AG20443 (cell line): Measurements from ENCODE around the gene HMGCLL1.

Experiments used
- DNase-seq: peaks from one replicate; pipeline ENCODE4 v3.0.0; 2012; ENCODE audit warnings: low spot score, mixed read lengths

HMGCLL1 gene

DNA sequence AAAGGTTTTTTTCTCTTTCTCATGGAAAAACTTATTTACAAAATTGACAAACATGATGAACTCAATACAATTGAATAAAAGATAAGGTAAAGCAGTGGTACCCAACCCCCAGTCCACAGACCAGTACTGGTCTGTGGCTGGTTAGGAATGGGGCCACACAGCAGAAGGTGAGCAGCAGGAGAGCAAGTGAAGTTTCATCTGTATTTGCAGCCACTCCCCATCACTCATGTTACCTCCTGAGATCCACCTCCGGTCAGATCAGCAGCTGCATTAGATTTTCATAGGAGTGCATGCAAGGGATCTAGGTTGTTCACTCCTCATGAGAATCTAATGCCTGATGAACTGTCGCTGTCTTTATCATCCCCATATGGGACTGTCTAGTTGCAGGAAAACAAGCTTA lies 47.5 kb downstream of the HMGCLL1 start:
- no peak for DNase-seq

DNA sequence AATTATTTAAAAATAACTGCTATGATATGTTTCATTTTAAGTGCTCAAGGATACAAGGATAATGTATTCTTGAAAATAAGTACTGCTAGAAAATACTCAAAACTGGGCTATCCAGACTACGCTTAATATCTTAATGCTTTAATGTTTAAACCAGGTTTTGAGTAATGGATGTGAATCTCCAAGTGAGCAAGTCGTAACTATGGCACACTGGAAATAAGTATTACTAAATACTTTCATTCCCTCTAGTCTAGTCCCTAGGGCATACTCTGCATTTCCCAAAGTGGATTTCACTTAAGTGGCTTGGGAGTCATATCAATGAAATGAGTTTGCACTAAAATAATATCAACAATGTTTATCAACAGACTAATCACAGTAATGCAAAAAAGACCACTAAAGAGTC lies 48.1 kb downstream of the HMGCLL1 start:
- no peak for DNase-seq

DNA sequence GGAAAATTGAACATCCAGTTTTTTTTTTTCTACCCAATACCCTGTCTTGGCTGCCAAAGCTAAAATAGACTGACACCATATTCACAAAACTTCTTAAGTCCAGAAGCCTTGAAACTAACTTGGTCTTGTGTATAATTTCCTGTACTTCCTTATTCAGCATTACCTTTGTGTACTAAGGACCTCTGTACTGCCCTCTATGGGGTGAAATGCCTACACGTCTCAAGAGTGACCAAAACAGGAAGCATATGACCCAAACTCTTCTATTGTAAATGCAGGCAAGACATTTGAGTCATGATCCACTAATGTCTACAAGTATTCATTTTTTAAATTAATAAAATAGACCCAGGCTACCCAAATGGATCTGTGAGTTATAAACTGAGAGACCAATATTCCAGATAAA lies 50.4 kb downstream of the HMGCLL1 start:
- no peak for DNase-seq

DNA sequence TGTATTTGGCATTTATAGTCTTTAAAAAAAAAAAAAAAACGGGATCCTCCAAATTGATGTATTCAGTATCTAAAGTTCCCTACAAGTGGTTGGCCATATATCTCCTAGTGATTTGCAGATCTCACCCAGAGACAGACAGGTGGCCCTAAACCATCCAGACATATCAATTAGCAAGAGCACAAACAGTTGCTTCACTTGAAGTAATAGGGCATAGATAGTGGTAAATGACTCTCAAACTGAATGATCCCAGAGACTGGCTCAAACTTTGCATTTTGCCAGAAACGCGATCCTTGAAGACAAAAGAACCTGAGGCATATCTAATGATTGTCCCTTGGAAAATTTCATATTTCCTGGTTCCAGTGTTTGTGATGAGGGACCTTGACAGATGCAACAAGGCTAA lies 54.6 kb downstream of the HMGCLL1 start:
- DNase-seq: no peak

DNA sequence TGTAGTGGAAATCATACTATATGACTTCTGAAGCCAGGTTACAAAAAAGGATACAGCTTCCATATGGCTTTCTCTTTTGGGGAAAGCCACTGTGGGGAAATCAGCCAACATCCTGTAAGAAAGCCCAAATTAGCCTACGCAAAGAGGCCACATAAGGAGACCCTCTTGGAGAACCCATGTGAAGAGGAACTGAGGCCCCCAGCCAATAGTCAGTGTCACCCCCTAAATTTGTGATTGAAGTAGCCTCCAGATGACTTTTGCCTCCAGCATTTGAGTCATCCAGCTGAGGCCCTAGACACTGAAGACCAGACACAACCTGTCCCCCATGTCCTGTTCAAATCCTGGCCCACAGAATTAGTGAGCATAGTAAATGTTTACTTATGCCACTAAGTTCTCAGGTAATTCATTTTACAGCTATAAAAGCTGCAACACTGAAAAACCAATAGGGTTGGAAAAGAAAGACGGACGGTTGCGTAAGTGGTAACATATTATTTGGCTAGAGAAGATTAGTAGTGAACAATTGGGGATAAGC lies 60.4 kb downstream of the HMGCLL1 start:
- DNase-seq: no peak

DNA sequence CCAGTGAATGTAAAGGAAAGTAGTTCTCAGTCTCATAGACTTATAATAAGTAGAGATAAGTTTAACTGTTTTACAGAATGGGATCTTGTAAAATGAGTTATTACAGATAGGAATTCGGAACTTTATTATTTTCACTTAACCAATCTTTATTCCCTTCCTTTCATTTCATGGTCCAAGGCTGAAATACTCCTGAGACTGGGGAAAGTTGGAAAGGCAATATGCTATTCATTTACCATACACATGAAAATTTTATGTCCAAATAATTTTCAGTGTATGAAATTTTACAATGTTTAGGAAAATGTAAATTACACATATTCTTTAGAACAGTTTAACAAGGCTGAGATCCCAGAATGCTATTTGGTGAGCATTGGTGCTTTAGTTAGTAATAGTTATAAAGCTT lies 62.3 kb downstream of the HMGCLL1 start:
- DNase-seq: no peak

DNA sequence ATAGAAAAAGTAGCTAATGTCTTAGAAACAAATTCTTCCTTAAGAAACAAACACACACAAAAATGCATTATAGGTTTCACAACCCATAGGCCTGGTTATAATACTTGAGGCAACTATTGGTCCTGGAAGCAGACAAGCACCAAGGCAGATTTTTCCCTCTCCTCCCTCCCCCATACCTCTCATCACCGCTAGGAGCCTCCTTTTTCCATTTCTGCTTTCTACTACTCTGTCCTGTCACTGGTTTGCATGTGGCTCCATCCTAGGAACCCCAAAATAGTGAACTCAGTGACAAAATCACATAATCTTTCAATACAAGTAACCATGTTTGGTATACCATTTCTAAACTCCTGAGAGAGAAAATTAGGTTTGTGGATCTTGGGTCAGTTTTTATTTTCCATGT lies 66.1 kb downstream of the HMGCLL1 start:
- DNase-seq: no peak

DNA sequence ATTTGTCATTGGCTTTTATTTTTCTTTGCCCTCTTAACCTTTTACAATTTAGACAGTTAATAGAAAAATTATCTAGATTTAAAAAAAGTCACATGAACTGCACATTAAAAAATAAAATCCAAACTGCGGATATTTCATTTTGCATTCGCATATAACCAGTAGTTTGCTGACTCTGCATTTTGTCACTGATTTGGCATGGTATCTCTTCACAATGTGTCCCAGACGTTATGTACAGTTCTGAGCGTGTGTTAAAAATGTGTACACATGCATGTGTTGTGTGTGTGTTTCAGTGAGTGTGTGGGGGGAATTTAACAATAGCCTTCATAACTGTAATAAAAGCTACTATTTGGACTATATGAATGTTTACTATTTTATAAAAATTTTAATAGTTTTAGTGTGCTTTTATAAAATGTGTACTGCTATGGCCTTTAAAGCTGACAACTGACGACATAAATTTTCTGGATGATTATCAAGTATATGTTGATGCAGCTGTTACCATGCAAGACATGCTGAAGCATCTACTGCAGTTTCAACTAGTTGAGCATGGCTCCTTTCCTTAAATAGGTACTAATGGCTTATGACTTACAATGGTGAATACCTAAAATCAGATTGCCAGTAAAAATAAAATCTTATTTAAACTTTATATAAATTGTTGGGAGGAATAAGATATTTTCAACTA lies 67.7 kb downstream of the HMGCLL1 start:
- no peak for DNase-seq

DNA sequence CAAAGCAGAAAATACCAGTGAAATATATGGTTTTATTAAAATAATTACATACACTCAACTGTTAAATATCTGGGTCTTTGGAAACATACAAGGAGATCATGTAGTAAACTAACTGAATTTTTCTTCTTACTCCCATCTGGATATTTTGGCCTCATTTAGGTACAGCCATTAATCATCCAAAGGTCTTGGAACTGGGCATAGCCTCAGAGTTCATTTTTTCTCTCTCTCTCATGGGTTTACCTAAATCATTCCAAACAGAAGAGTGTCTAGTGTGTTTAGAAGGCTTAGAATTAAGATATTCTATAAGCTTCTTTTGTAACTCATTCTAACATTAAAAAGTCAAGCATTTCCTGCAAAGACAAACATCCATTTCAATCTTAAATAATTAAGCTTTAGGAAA lies 79.4 kb downstream of the HMGCLL1 start:
- no peak for DNase-seq

DNA sequence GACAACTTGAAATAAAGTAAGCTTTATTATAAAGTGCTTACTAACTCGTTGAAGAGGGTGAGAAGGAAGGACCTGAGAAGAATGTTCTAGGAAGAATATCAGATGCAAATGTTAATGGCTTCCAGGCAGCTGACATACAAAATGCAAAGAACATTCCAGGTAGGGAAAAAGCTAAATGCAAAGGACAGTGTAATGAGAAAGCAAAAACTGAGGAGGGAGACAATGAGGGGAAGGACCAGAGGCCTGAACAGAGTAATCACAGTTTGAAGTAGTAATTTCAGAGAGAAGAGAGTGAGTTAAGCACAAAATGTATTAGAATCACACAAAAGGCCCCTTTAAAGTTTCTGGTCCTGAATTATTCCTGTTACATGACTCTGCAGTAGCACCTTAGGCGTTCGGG lies 81.3 kb downstream of the HMGCLL1 start:
- no peak for DNase-seq

DNA sequence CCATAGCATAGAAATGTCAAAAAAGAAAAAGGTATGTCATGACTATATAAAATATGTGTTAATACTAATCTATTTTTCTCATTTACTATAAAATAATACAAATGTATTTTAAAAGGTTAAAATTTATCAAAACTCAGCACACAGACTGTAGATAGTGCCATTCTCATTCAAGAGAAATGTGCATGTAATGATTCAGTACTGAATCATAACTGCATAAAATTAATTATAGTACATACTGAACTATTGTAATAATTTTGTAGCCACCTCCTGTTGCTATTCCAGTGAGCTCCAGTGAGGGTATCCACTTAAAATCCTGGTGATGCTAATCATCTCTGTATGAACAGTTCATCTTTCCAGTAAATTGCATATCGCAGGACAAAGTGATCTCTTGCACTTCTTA lies 82.8 kb downstream of the HMGCLL1 start:
- no peak for DNase-seq

DNA sequence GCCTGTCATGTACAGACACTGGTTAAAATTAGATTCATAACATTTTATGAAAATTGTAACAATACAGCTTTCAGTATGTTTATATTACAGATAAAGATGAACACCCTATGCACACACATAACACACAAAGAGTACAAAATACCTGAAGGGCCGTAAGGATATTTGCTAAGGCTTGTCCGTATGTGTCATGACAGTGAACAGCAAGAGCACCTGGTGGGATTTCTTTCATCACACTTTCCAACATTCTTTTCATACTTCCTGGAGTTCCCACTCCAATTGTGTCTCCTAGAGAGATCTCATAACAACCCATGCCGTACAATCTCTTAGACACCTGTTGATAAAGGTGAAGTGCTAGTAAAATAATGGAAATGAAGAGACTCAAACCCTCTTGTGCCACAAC lies 83.7 kb downstream of the HMGCLL1 start:
- DNase-seq: no peak

DNA sequence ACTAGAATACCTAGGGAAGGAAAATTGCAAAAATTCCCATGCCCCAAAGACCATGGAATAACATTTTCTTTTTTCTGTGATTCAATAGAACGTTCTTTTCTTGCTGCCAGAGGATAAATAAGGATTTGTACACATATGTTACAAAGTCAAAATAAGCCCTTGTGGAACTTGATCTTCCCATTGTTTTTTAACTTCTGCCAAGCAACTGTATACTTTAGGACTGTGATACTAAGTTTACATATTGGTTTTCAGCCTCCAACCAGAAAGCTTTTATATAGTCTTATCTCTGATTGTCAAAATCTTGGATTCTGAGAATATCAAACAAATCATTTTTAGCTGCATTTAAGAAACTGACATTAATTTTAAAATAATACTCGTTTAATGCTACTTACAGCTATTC lies 84.6 kb downstream of the HMGCLL1 start:
- no peak for DNase-seq

DNA sequence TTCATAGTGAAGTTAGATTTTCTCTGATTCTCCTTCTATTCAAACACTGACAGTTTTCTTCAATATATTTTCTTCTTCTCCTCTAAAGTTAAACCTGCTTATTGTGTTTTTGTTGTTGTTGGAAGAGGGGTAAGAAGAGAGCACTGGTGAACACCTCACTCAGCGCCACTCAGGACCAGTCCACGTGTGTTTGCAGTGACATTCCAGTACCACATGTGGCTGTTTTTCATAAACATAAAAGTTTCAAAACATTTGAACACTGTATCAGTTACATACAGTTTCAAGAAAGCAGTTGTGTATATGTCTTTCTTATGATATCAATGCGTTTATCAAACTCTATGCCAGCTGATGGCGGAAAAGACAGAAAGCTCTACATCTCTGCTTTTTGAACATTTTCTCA lies 86.7 kb downstream of the HMGCLL1 start:
- no peak for DNase-seq

DNA sequence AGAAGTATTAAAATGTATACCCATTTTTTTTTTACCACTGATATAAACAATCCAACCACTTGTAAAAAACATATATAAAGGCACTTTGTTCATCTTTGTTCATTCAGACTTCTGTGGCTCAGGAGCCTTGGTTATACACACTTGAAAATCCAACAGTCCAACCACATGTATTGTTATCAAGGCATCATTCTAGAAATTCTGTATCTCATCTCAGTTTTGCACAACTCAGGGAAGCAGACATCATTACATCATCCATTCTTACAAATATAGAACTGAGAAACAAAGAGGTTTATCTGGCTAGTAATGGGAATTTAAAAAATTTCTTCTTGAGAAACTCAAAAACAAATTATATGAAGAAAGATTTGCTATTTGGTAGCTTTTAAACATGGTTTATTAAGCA lies 88.1 kb downstream of the HMGCLL1 start:
- DNase-seq: no peak

DNA sequence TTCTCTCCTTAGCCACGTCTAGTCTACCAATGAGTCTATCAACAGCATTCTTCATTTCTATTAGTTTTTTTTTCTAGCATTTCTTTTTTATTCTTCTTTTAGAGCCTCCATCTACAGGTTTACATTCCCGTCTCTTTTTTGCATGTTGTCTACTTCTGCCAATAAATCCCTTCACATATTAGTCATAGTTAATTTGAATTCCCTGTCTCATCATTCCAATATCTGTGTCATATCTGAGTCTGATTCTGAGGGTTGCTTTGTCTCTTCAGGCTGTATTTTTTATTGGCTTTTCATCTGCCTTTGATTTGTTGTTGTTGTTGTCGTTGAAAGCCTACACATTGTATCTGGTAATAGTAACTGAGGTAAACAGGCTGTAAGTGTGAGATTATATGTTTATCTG lies 104.6 kb downstream of the HMGCLL1 start:
- no peak for DNase-seq

DNA sequence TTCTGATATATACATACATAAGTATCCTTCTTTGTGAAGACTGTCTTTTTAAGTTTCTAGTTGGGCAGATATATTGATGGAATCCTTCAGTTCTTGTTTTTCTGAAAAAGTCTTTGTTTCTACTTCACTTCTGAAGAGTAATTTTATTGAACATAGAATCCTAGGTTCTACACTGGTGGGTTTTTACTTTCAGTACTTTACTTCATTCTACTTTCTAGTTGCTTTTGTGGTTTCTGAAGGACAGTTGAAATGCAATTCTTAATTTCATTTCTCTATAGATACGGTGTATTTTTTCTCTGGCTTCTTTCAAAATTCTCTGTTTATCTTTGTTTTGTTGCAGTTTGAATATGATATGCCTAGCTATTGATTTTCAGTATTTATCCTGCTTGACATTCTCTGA lies 105.3 kb downstream of the HMGCLL1 start:
- no peak for DNase-seq

DNA sequence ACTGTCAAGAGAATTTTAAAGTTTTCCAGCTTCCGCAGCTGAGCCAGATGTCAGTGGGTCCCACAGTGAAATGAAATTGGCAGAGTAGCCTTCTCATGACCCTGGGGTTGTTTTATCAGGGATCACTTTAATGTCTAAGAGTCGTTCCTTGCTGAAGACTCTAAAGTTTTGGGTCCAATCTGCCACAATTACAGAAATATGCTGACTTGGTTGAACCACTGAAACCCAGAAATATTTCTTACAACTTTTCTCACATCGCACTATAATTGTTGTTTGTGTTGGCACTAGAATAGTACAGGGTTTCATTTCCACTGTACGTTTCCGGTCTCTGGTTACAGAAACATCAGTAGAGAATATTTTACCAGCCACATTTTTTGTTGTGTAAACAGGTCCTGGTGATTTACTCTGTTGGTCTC lies 109.0 kb downstream of the HMGCLL1 start:
- DNase-seq: no peak

DNA sequence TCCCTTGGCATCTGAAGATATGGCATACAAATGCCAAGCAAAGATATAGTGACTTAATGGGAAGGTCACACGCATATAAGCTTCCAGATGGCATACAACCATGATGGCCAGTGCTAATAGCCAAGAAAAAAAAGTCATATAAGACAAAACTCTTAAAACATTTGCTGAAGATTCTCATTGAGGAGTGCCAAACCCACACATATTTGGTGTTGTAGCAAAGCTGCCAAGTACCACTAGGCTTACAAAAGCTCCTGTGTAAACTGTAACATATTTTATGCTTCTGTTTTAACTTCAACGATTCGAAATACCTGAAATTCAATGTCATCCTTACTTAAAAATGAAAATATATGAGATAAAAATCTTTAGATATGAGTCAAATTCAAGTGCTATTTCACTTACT lies 123.0 kb downstream of the HMGCLL1 start:
- DNase-seq: no peak

DNA sequence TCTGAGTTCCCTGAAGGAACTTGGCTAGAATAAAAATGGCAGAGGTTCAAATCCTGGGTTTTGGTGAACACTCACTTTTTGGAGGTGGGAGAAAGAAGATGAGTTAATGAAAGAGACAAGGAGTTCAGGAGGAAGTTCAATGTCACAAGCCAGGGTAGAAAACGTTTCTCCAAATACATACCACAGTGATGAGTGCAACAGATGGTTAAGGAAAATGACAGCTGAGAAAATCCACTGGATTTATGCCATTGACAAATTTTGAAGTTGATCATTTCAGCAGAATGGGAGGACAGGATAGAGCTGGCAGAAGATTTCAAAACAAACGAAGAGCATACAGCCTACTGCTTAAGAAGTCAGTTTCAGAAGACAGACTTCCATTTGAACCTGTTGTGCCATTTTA lies 129.0 kb downstream of the HMGCLL1 start:
- DNase-seq: no peak

DNA sequence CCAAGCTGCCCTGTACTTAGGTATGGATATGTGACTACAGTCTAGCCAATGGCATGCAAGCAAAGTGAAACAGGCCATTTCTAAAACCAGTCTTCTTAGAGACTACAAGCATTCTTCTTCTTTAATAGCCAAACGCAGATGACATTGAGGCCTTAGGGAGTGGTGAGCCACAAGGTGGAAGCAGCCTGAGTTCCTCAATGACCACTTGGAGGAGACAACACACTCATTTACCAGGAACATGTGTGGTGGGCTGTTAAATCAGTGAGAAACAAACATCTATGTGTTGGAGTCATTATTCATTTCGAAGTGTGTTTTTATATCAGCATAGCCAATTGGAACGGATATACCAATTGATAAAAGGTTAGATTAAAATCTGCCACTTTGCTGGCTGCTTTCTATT lies 129.8 kb downstream of the HMGCLL1 start:
- no peak for DNase-seq

DNA sequence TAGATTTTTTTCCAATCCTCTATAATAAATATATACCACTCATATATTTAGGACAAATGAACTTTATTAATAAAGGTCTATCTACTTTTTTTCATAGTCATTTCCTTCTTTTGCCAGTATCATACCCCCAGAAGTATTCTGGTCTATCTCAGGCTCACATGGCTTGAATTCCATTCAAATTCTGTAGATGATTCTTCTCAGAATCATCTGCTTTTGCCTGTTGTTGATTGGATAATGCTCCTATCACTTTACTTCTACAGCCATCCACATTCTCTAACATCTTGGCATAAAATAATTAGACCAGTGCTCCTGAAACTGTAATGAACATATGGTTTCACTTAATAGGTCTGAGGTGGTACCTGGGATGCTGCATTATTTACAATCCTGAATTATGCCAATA lies 130.5 kb downstream of the HMGCLL1 start:
- DNase-seq: no peak

DNA sequence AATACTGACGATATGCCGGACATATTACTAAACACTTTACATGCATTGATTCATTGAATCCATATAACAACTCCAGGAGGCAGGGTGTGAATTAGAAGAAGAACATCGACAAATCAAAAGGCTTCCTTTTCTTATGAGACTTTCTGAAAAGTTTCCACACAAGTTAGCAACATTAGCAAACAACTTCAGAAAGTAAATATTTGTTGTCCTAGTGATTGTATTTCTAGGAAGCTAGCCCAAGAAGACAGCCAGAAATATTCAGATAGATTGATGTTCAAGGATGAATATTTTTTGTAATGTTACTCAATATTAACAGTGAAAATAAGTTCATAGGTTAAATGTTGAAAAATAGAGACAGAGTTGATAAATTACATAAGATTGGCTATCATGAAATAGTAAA lies 131.1 kb downstream of the HMGCLL1 start:
- DNase-seq: no peak

DNA sequence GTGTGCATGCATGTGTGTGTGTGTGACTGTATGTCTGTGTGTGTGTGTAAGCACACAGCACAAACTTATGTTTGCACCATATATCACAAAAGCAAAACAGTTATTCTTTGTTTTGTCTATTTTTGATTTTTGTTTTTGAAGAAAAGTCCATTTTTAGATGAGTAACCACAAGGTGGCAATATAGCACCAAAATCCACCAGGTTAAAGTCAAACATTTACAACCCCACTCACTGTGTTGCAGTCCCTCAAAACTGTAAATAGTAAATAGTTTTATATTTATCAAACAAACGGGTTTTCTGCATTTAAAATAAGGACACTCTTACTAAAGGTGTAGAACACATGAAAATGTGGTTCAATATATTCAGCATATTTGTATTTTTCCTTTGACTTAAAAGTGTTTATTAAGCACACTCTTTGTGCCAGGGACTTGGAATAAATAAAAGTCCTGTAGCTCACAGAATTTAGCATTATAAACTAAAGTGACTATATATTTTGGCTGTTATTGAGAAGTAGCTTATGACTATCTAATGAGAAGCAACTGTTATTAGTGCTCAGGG lies 133.3 kb downstream of the HMGCLL1 start:
- DNase-seq: peak; percentile 18
